GM19025 (cell line): Measurements from ENCODE around the gene MAGEA11.
"Not testable (repeated sequence)": the region's sequence is repeated elsewhere in the genome, so short reads cannot be mapped to it uniquely, and the experiment has no call there.

ENCODE experiments used
- ATAC-seq: cut with Tn5 transposase; IDR thresholded peaks from one replicate; pipeline ENCODE4 v1.9.1; 2021; ENCODE audit warnings: mild to moderate bottlenecking, low read depth, moderate library complexity; ENCODE audit not compliant: unreplicated experiment

Gene MAGEA11

DNA sequence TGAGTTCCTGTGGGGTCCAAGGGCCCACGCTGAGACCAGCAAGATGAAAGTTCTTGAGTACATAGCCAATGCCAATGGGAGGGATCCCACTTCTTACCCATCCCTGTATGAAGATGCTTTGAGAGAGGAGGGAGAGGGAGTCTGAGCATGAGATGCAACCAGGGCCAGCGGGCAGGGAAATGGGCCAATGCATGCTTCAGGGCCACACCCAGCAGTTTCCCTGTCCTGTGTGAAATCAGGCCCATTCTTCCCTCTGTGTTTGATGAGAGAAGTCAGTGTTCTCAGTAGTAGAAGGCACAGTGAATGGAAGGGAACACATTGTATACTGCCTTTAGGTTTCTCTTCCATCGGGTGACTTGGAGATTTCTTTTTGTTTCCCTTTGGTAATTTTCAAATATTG is 4.8 kb downstream of the MAGEA11 start:
- no peak for ATAC-seq

DNA sequence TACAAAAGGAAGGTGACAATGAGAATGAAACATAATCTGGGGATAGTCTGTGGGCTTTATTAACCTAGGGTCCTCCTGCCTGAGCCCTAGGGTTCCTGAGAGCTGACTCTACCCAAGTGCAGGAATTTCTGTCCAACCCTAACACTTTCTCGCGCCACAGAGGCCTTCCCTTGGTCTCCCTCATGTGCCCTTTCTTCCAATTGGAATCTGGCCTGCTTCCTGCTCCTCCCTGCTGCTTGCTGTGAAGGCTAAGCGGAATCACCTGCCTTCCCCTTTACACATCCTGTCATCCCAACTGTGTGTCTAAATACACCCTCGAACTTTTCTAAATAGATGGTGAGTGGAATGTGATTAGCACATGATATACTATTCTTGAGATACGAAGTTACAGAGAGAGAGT is 5.9 kb downstream of the MAGEA11 start:
- no peak for ATAC-seq

DNA sequence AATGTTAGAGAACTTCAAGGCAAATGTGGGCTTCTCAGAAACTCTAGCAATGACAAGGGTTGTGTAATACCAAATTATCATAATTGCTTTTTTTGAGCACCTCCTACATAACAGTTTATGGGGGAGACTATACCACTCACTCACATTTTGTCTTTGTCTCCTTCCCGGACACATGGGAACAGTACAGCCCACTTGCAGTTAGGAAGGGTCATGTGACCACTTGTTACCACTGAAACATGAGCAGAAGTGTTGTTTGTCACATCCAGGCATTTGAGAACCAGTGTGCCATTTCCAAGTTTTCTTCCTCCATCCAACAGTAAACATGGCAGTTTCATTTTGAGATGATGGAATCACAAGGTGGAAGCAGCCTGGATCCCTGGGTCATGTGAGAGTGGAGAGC is 6.9 kb downstream of the MAGEA11 start:
- ATAC-seq: no peak

DNA sequence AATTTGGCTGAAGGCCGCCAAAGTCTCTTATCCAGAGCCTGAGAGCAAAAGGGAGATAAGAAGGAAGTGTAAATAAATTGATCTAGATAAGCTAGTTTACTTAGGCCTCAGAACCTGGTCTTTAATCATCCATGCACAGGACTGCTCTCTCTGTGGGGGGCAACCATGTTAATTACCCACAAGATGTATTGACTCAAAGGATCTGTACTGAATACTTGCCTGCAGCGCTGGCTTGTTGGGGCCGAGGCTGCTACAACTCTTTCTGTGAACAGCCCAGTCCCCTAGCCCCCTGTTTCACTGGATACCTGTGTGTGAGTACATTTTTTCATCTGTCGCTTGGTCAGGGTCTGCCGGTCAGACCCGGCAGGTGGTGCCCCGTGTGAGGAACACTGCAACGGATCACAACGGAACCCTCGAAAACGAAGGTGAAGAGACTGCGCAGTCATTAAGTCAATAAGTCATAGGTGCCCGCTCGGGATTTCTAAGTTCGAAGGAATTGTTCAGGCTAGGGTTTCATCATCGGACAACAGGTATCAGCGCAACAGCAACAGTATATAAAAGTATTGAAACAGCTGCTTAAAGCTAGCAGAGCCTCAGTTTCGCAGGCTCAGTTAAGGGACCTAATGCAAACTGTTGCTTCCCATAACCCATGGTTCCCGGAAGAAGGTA is 8.3 kb downstream of the MAGEA11 start:
- no peak for ATAC-seq

DNA sequence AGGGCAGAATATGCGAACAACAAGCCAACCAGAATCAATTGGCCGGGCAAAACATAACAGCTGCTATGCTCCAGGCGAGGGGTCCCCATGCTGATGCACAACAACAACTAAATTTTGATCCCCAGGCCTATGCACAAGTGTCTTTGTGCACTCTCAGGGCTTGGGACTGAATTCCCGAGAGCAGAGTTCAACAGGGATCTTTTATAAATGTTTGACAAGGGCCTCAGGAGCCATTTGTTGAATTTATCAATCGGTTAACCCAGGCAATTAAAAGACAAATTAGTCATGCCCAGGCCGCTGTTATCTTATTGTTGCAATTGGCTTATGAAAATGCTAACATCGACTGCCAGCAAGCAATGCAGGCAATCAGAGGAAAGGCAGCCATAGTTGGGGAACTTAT is 9.4 kb downstream of the MAGEA11 start:
- ATAC-seq: not testable (repeated sequence)

DNA sequence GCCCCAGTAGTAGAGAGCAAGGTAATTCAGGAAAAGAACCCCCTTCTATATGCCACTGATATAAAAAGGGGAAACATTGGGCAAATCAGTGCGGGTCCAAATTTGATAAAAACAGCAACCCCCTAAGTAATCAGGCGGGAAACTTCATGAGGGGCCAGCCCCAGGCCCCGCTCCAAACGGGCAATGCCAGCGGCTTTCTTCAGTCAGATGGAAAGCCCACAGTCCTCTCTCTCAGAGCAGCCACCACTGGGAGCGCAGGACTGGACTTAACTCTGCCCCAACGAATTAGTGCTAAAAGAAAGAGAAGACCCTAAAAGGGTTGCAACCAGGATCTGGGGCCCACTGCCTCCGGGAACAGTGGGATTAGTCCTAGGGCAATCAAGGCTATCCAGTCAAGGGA is 9.9 kb downstream of the MAGEA11 start:
- no peak for ATAC-seq

DNA sequence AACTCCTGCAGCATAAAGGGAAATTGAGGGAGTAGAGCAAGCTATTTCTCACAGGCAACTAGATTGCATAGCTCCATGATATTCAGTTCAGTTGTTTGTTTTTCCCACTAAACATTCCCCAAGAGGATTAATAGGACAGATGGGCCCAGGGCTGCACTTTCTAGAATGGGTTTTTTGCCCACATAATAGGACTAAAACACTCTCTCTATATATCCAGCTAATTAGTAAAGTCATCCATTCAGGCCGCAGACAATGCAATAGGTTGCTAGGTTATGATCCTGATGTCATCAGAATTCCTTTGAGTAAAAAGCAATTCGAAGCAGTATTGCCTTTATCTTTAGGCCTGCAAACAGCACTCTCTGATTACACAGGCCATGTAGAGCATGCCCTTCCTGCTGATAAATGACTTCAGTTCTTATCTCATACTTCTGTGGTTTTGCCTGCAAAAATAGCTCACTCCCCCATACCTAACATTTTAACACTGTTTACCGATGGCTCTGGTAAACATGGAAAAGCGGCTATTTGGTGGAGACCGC is 11.8 kb downstream of the MAGEA11 start:
- not testable (repeated sequence) for ATAC-seq

DNA sequence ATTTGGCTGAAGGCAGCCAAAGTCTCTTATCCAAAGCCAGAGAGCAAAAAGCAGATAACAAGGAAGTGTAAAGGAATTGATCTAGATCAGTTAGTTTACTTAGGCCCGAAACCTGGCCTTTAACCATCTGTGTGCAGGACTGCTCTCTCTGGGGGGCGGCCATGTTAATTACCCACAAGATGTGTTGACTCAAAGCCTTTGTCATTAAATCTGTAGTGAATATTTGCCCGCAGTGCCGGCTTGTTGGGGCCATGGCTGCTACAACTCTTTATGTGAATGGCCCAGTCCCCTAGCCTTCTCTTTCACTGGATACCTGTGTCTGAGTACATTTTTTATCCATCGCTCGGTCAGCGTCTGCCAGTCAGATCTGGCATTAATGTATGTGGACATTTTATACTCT is 15.4 kb downstream of the MAGEA11 start:
- ATAC-seq: not testable (repeated sequence)

DNA sequence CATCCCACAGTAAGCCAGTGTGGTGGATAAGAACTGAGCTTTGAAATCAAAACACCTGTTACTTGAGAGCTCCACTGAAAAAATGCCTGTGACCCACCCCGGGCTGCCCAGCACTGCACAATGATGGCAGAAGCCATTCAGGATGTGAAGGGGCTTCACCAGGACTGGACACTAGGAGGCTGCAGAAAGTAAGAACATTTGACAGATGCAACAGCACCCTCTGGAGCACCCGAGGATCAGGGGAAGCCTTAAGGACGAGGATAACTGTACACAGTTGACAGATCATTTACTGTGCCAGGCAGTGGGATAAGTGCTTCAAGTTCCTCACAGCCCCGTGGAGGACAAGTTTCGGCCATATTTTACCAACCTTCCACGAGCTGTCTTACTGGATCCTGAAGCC is 30.4 kb downstream of the MAGEA11 start:
- not testable (repeated sequence) for ATAC-seq

DNA sequence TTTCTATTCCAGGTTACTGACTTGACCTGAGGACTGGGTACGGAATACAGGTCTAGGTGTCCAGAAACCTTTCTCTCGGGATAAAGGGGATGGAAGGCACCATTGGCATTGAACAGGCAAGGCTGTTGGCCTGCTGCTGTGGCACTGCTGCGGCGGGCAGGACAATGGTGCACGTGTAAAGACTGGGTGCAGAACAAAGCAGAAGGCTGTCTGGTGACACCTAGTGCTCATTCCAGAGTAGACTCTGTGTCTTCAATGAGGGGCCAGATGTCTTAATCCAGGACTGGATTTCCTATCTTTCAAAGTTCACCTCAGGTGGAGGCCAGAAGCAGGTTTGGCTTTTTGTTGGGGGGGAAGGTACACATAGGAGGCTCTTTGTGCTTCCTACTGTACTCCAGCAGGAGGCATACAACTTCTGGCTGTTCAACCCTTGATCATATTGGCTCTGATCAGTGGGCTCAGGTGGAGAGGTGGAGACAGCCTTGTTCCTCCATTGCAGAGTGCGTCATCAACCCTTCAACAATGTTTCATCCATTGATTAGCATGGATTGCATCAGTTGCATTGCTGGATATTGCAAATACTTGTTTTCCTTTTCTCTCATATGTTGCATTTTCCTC is 34.6 kb downstream of the MAGEA11 start:
- ATAC-seq: not testable (repeated sequence)

DNA sequence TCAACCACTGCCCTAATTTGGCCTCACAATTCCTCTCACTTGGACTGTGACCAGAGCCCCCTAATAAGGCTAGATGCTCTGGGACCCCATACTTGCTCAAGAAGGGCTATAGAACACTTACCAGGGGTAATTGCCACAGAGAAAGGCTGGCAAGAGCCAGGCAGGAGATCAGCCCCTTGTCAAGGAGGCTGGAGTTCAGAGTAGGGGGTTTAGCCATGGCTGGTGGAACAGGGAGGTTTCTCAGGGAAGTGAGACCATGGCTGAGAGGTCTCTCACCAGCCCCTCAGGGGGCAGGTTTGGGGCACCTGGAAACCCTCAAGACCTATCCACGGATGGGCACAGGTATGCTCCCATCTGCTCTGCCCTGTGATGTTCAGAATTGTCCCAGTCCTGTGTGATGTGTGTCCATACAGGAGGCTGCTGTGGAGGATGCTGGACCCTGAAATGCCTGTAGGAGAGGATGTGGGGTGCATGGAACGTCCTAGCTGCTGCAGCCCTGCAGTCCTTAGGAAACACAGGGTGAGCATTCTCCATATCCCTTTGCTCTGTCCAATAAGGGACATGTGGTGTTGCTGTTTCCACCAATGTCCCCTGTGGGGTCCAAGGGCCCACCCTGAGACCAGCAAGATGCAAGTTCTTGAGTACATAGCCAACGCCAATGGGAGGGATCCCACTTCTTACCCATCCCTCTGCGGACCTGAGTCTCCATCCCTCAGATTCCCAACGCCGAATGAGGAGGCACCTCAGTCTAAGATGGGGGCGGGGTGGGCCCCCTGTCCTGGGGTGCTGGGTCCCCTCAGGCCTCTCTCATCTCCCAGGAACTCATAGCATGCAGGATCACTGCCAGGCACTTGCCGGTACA is 45.6 kb downstream of the MAGEA11 start:
- no peak for ATAC-seq

DNA sequence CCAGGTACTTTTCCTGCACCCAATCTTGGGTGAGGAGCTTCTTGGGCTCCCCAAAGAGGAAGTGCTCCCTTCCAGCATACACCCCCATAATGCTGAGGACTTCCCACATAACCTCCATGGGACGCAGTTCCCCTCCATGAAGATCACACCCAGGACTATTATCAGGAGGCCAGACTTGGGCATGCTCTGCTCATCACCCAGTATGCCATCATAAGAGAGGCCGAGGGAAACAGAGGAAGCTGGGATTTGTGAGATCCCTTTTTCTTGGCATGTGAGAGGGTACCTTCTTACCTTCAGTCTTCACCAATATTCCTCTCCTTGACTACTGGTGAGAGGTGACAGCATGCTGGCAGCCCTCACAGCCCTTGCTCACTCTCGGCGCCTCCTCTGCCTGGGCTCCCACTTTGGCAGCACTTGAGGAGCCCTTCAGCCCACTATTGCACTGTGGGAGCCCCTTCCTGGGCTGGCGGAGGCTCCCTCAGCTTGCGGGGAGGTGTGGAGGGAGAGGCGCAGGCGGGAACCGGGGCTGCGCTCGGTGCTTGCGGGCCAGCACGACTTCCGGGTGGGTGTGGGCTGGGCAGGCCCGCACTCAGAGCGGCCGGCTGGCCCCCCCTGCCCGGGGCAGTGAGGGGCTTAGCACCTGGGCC is 46.3 kb downstream of the MAGEA11 start:
- ATAC-seq: no peak

DNA sequence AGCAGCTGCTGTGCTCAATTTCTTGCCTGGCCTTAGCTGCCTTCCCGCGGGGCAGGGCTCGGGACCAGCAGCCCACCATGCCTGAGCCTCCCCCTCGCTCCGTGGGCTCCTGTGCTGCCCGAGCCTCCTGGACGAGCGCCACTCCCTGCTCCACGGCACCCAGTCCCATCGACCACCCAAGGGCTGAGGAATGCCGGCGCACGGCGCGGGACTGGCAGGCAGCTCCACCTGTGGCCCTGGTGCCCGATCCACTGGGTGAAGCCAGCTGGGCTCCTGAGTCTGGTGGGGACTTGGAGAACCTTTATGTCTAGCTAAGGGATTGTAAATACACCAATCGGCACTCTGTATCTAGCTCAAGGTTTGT is 46.8 kb downstream of the MAGEA11 start:
- not testable (repeated sequence) for ATAC-seq

DNA sequence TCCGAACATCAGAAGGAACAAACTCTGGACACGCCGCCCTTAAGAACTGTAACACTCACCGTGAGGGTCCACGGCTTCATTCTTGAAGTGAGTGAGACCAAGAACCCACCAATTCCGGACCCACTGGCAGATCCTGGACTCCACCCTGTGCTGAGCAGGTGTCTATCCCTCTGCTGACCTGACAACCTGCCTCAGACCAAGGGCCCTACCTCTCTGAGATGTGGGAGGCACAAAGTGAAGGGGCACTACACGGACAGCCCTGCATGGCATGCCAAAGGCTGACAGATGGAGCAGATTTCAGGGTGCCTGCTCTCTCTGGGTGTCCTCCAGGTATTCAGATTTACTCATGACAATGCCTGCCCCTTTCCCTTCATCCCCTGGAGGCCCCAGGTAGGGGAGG is 48.0 kb downstream of the MAGEA11 start:
- no peak for ATAC-seq

DNA sequence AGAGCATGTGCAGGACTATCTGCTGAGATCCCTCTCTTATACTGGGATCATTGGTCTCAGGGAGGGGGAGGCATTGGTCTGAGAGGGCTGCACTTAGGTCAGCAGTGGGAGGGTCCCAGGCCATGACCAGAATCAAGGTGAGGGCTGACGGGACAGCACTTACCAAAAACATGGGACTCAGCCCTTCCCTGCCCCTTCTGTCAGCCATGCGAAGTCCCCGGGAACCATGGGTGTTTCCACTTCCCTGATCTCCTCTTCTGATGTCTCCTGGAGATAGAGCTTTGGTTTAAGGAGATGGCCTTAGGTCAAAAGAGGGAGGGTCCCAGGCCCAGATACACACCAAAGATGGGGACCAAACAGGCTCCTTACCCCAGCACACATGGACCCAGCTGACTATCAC is 49.1 kb downstream of the MAGEA11 start:
- no peak for ATAC-seq

DNA sequence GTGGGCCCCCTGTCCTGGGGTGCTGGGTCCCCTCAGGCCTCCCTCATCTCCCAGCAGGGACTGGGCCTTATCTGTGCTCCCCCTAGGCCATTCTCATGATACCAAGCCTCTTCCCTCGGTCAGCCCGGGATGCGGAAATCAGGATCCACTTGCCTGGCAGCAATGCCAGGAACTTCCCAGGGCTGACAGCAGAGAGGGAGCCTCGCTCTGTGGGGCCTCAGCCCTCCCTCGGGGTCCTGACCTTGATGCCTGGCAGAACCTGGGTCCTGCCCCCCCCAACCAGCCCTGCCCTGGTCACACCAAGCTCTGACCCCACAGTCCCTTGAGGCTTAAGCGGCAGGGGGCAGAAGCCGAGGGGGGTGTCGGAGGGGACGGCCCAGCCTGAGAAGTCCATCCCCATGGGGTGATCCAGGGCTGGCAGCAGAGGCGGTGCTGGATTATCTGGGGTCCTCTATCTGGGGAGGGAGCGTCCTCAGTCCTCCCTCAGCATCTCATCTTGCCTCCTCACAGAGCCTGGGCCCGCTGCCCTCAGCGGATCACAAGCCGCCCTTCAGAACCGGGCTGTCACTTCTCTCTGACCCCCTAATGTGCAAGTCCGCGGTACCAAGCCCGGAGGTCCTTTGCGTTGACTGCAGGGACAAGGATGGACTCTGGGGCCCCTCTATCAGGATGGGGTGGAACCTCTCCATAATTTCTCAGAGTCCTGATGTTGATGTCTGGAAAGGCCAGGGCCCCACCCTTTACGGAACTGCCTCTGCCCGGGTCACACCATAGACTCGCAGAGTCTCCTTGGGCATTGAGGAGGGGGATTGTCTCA is 50.2 kb downstream of the MAGEA11 start:
- ATAC-seq: not testable (repeated sequence)

DNA sequence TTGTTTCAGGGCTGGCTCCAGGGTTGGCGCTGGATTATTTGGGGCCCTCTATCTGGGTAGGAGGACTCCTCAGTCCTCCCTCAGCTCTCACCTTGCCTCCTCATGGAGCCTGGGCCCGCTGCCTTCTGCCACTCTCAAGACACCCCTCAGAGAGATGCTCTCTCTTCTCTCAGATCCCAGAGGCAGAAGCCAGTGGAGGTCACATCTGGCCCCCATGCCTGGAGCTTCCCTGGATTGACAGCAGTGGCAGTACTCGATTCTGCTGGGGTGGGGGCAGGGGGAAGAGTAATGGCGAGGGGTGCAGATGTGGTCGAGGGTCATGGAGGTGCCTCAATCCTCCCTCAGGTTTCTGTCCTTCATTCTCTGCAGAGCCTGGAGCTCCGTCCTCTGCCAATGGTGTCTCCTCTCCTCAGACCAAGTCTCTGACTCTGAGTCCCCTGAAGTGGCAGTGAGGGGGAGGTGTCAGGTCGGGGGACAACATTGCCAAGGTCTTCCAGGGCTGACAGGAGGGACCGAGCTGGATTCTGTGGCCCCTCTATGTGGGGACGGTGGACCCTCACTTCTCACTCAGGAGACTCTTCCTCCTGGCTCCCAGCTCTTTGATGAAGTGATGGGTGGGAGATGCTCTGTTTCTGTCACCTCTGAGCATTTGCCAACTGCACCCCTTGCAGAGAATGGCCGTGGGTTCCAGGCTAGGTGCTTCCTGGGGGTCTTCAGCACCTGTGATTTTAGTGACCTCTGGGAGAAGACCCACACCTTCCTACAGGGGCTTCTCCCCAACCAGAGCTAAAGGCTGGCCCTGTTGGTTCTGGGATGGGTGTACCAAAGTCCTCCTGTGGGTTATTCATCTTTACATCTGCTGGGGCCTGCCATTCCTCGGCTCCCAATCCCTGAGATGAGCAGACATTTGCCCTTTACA is 51.1 kb downstream of the MAGEA11 start:
- ATAC-seq: no peak
